G401.6 (cell line): Measurements from ENCODE around the gene GEMIN8.

Source experiments
- FAIRE-seq: peaks from 2 replicates; lab custom pipeline; 2012; peaks lifted over from hg19 to GRCh38; lab: Jason Lieb, UNC

The GEMIN8 gene, protein sequence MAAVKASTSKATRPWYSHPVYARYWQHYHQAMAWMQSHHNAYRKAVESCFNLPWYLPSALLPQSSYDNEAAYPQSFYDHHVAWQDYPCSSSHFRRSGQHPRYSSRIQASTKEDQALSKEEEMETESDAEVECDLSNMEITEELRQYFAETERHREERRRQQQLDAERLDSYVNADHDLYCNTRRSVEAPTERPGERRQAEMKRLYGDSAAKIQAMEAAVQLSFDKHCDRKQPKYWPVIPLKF

DNA sequence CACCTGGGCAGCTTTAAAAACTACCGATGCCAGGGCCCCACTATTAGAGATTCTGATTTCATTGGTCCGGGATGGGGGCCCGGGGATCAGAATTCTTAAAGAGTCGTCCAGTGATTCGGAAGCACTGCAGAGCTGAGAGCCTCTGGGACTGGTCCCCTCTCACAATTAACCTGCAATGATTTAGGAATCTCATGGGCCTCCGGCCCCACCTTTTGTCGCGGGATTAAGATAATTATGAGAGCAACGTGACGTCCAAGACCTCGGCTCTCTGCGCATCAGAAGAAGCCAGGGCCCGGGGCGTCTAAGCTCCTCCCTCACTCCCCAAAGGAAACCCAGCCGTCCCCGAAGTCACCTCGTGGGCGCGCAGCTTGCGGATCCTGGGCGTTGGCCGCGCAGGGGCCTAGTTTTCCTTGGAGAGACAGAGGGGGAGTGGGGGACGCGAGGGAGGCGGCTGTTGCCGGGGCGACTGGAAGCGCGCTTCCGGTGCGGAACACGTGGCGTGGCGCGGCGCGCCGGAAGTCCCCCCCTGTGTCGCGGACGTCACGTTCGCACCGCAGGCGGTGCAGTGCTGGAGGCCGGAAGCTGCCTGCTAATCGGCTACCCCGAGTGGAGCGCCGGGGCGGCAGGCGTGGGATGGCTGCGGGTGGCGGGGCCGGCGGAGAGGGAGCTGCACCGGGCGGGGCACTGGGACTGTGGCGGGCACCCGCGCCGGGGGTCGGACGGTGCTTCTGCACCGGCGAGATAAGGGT lies at the start of gene GEMIN8:
Gene GEMIN8 (minus strand): TSS at position 468 of the 749 bp plus-strand sequence. CDS start 8,414 bp downstream, outside the sequence.
- FAIRE-seq, result peak; percentile 75

DNA sequence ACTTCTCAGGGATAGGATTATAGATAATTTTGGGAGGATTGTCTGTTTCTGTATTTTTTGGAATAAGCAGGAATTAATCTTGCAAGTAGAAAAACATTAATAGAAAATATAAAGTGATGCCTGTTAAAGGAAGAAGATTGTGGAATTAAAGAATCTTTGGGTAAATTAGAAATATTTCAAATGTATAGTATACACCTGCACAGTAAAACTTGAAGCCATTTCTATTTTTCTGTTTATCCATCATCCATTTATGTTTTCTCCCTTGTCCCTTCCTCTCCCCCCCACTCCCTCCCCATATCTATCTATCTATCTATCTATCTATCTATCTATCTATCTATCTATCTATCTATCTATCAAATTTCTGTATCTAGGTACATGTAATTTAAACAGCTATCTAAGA lies 46.9 kb upstream of the GEMIN8 start:
- FAIRE-seq, result no peak

DNA sequence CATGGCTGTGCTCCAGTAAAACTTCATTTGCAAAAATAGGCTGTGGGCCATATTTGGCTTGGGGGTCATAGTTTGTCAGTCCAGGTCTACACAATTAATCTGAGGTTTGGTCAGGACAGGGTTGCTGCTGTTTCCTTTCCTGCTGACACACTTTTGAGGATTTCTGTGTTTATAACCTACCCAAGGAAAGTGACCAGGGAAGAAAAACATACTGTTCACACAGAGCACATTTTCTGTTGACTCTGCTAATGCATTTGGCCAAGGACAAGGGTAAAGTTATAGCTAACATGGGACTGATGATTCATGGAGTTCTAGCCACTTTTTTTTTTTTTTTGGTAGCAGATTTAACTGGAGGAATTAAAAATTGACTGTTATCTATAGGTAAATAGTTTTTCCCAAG lies 43.9 kb upstream of the GEMIN8 start:
- FAIRE-seq, result no peak

DNA sequence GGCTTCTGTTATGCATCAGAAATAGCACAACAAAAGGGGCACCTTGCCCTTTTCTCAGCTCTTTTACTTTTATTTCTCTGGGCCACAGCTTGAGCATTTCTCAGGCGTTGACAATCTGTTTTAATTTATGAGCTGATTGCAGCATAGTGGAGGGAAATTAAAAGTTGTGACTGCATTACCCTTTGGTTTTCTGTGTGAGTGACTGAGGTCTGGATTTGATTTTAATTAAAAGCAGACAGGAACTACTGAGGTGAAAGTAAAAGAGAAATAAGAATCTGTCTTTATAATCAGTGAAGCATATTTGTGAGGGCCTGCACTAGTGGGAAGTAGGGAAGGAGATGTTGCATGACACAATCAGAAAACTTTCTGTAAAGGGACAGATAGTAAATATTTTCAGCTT lies 43.4 kb upstream of the GEMIN8 start:
- no peak for FAIRE-seq

DNA sequence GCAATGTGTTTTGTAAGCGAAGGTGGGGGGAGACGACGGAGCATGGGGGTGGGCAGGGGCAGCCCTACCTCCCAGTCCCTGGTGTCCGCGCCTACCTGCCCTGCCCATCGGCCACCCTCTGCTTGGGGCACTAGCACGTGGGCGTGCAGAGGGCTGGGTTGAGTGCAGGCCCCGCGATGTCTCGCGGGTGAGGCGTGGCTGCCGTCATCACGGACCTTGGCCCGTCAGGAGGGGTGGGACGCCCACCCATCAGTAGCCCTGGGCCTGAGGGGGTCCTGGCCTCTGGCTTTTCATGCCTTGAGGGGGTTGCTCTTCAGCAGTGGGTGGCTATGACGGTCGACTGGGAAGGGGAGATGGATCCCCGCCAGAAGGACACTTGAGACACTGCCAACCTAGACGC lies 36.1 kb upstream of the GEMIN8 start:
- no peak for FAIRE-seq

DNA sequence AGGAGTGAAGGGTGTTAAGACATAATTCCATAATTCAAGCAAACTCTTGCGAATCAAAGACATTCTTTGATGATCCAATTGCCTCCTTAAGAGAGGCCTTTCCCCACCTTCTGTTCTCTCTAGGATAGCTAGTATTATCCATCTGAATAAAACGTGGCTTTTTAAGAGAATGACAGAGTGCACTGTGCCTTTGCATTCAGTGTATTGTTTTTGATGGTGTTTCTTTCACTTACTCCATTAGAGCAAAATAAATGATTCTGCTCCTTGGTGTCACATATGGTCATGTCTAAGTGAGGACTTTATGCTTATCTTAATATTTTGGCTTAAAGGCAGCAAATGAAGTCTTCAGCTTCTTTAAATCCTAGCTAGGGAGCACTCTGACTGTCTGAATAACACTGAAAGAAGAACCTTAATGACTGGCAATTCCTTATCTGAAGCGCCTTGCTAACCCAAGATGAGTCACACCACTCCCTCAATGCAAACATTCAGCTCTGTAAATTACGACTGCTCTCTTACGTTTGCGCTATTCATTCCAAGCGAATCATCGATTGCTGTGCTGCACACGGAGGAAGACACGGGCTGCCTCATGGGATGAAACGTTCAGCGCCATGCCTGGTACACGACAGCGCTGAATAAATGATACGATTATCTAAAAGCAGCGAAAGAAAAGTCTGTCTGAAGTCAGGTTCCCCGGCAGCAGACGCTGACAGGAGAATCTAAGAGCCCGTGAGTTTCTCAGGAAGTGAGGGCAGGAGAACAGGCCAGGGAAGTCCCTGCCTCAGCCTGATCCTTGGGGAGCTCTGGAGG lies 35.1 kb upstream of the GEMIN8 start:
- no peak for FAIRE-seq

DNA sequence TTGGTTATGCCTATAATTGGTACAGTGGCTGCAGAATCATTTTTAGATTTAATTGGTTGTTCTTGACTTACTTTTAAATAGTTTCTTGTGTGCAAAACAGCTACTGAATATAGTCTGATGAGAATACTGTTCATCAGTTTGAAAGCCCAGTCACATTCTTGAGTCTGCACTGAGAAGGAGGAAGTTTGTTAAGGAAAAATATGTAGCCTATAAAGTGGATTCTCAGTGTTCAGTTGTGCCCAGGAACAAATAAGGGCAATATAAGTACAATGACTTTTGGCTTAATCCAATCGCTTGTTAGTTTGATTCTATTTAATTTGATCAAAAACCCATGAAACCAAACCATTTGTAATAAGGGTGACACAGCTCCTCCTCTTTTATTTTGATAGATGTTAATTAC lies 32.8 kb upstream of the GEMIN8 start:
- FAIRE-seq, result no peak

DNA sequence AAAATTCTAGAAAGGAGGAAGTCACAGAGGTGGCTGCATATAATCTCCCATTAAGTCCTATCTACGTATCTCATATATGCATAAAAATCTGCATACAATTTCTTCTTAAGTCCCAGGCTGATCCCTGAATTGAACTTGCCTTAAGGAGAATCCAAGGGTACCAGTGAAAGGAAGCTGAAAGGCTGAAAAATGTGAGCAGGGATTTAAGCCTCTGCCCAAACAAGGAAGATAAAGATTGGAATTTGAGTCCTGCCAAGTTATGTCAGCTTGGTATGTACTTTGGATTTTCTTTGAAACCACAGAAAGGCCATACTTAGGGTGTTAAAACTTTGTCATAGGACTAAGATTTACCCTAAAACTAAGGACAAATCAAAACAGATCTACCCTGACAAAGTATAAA lies 26.5 kb upstream of the GEMIN8 start:
- FAIRE-seq, result no peak

DNA sequence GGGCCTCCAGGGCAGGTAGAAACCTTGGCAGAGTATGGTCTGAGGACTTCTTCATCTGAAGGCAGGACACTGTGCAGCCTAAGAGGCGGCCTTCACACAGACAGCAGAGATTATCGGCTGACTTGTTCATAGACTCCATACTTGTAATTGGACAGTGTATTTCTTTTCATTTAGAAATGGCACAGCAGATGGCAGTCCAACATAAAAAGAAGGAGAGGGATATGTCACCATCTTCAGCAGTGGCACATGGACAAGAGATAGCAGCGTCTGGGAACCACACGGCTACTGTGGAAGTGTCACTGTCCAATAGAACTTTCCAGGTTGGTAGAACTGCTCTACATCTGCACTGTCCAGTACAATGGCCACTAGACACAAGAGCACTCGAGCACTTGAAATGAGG lies 21.7 kb upstream of the GEMIN8 start:
- no peak for FAIRE-seq

DNA sequence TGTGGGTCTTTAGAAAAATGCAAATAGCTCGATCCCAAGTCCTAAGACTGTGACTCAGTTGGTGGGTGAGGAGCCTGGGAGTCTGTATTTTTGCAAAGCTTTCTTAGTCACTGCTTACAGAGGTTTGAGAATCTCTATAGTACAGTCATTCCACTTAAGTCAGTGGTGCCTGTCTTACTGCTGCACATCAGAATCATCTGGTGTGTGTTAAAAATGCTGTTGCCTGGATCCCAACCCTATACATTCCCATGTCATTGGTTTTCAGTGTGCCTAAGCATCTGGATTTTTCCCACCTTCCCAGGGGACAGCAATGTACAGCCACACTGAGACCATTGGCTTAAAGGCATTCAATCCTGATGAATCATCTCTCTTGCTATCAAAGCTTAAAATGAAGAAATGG lies 21.0 kb upstream of the GEMIN8 start:
- no peak for FAIRE-seq

DNA sequence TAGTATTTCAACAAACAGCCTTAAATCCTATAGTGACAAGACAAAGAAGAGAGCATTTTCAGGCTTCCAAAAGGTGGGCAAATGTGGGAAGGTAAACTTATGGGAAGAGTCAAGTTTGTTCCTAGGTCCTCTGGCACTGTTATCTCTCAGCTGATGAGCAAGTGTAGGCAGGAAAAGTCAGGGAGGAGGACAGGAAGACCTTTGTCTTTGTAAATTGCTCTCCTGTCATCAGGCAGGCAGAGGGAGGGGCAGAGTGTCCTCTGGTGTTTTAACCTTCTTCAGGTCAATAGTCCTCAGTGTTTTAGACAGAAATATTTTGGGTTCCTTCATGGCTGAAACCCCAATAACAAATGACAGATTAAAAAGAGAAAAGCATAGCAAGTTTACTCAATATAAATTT lies 13.5 kb upstream of the GEMIN8 start:
- FAIRE-seq, result no peak

DNA sequence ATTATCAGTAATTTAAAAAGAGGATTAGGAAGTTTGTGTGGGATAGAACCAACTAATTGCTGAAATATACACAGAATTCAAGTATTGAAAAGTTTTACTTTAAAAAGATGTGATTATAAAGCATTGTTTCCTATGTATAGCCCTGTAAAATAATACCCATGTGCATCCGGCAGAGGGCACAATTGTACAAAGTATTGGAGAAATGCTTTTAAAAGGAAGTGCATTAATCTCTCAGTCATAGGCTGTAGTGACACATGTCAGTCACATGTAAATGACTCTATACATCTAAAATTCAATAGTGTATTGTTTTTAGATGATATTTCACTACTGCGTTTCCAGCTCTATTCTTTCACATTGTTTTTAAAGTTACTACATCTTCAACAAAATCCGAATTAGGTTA lies 9.7 kb upstream of the GEMIN8 start:
- FAIRE-seq, result peak; percentile 92

DNA sequence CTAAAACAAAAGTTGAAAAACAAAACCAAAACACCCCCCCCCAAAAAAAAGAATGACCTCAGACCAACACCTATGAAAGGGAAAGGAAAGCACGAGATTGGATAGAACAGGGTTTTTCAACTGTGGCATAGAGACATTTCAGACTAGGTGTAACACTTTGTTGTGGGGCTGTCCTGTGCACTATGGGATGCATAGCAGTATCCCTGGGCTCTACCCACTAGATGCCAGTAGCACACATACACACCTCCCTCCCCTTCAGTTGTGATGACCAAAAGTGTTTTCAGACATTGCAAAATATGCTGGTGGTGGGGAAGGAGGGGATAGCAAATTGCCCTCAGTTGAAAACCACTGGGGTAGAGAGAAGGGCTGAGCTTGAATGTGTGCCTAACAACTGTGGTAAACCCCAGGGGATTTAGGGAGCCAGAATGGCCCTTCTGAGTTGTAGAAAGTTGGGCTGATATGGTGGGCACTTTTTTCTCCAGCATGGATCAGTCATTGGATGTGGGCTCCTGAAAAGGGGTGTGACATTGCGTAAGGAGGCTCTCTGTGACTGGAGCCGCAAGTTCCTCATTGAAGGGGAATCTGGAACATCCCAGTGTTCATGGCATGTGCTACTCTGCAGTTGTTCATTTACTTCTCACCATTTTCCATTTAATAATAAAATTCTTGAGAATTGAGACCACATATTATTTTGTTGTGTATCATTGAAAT lies 8.8 kb upstream of the GEMIN8 start:
- no peak for FAIRE-seq

DNA sequence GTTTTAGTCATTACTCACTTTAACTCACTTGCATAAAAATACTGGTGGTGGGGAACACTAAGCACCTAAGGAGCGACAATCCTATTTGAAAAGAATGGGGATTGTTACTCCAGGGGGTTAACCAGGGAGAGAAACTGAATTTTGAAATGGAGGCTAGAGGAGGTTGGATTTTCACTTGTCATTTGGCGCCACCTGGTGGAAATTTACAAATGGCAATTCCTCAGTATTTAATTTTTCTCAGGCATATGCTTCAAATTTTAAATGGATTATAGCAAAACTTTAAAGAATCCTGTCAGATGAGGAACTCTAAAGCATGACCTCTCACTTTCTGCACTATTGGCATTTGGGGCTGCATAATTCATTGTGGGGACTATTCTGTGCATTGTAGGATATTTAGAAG lies 2.7 kb upstream of the GEMIN8 start:
- FAIRE-seq, result peak; percentile 95

DNA sequence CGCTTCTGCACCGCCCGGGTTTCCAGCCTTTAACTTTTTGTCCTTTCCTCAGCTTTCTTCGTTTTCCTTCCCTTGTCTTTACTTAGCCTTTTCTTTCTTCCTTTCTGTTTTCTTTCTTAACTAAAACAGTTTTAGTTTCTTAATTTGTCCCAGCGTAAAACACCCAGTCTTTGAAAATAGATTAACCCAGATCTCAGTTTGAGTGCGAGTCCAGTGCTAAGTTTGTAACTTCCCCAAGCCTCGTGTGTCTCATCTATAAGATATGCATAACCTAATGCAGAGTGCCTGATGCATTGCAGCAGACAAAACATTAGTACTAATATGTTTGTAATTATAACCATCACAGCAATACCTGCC lies 460 bp upstream of the GEMIN8 start:
- FAIRE-seq, result no peak

DNA sequence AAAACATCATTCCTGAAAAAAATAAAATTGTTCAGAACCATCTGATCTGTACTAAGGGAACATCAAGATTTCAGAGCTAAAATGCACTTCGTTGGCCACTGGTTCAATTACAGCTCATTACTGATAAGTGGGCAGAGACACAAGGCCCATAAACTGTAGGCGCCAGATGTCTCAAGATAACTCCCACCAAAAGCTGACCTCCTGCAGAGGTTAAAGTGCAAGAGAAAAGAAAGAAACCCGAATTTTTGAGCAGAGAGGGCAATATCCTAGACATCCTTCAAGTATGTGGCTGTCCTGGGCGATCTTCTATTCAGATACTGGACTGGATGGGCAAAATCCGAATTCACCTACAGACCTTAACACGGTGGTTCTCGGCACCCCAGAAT lies 660 bp downstream of the GEMIN8 start:
- FAIRE-seq, result no peak

DNA sequence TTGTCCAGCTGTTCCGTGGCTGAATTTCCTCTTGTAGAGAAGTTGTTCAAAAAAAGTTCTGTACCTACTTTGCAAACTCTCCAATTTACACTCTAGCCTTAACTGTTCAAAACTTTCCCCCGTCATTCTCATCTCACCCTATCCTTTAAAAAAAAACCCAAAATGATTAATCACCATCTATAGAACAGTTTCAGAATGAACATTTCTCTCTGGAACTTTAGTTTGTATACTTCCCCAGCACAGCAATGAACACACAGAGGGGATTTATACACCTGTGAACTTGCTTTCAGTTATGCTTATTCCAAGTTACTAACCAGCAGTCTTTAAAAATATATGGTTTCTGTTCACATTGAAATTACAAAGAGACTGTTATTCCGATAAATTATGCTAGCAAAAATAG lies 1.2 kb downstream of the GEMIN8 start:
- no peak for FAIRE-seq

DNA sequence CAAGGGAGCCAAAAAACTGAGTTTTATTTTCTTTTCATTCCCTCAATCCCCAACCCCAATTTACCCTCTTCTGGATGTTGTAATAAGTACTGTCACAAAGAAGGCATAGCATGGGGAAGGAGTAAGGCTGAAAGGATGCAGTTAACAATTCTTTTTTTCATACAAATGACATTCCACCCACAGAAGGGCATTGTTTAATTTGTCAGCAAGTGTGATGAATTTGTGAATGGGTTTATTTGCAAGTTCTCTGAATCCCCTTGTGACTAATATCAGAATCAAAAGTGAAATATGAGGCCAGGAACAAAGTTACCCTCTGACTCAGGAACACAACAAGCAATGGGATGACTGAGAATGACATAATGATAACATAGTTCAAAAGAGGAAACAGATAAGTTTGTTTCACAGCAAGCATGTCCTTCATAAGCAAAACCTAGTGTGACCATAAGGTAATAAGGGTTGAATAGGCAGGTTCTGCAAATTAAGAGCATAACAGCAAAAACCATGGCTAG lies 2.1 kb downstream of the GEMIN8 start:
- no peak for FAIRE-seq

DNA sequence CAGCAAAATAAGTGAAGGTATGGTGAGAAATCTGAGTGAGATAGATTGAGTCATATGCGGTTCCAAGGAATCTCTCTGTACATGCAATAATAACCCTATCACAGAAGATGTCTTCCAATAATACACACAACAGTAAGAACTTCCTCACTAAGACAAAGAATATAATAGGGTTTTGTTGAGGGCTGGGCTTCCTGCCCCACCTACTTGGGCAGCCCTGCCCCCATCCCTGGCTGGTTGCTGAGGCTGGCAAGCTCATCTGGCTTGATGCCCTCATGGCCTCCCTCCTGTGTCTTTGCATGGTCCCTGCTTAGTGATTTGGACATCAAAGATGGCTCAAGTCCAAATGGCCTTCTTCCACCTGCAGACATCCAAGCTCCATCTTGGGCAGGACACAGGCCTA lies 2.7 kb downstream of the GEMIN8 start:
- FAIRE-seq, result no peak

DNA sequence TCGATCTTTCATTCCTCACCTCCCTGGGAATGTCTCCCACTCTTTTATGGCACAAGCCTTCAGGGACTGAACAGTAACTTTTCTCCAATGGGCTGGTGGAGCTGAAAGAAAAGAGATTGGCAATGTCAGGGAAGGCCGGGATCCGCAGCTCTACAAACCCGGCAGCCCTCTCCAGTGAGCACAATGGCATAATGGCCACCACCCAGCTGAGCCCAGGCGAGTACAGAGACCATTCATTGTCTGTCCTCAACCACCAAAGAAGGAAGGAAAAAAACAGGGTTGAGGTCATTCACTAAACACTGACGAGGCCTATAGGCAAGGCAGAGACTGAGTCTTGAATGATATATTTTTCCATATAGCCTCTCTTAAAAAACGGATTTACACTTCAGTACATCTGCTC lies 3.6 kb downstream of the GEMIN8 start:
- FAIRE-seq, result no peak

DNA sequence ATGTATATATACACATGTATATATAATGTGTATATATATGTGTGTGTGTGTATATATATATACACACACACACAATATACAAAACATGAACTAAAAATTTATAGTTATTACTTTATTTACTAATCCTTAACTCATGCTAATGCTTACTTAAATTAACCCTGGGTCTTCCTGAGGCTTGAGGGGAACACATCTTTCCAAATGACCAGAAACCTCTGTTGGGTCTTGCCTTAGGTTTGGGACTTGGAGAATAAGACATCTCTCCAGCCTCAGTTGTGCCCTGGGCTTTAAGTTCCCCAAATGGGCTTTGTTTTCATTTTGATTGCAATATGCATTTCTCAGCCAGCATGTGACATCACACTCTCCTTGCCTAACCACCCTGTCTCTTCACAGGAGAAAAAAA lies 7.7 kb downstream of the GEMIN8 start:
- no peak for FAIRE-seq

DNA sequence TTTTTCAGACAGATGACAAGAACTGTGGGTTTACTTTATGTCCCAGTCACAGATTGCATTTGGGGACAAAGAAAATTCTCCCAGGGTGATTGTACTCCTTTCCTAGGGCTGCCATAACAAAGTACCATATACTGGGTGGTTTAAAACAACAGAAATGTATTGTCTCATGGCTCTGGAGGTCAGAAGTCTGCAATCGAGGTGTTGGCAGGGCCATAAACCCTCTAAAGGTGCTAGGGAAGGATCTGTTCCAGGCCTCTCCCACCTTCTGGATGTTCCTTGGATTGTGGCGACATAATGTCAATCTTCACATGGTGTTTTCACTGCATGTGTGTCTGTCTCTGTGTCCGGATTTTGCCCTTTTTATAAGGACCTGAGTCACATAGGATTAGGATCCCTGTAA lies 12.3 kb downstream of the GEMIN8 start:
- no peak for FAIRE-seq

DNA sequence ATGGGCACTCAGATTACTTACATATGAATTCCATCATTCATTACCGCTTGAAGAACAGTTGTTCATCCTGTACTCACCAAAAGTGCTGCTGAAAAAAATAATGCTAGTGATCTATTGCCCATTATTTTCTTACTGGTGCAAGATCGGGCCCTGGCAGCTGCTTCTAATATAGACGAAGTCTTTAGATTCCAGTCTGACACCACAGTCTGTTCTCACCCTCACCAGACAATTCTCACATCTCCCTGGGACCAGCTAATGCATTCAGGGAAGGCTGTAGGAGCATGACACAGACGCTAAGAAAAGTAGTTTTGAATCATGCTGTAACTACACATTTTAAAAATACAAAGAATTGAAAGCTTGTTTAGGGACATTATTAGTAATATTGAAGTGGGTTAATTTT lies 13.8 kb downstream of the GEMIN8 start:
- no peak for FAIRE-seq
